ENCODE measurements around the gene RNF19B.

- TF ChIP-seq CTCF (IDR thresholded peaks at IDR 0.05) (no peak), POLR2A (IDR thresholded peaks at IDR 0.05) (no peak)
Observed at GRCh38 chr1:33005838-33006421, 41.3 kb upstream of the RNF19B start.
